ENCODE measurements around the gene TTC38. TPM values are rescaled to one million over a fixed set of nuclear protein-coding genes. Genes with fewer than 3 reads are reported as not detected.

TTC38 gene
- total and polyA plus RNA-seq, 2 donors from 2014 or later = 41.3 to 100 TPM

DNA sequence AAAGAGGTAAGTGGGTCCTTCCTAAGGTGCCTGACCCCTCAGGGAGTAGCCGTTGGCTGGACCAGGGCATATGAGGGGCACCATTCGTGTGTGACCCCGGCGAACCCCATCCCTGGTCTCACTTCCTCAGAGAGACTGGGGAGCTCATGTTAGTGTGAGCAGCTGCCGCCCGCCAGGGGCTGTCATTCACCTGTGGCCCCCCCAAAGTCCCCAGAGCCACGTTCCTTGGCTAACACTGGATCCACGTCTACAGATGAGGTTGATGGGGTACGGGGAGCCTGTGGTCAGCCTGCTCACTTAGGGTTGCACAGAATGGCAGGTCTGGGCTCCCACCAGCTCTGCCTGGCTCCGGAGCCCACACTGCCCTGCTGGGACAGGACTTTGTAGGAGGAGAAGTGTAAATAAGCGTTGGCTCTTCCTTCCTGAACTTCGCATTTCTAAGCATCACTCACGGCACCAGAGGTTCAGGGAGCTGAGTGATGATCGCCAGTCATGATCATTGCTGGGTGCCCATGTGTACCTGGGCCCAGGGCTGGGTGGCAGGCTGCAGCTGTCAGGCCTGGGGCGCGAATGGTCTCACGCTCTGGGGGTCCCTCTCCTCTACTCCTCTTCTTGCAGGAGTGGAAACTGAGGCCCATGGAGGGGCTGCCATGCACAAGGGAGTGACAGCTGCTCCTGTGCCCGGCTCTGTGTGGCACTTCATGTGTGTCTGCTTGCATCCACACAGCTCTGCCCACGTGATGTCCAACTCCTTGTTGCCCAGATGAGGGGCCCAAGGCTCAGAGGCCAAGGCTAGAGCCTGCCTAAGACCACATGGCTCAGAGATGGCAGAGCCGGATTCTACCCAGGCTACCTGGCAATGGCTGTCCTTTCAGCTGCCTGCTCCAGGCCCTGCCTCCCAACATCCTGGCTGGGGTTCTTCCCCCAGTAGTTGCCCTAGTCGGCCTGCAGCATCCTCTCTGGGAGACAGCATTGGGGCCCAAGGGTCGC is 11.1 kb downstream of the TTC38 start:
- DNase-seq (no peak), FAIRE-seq (no peak)
- intact Hi-C loops (cut with DNase I) = no loop called here

DNA sequence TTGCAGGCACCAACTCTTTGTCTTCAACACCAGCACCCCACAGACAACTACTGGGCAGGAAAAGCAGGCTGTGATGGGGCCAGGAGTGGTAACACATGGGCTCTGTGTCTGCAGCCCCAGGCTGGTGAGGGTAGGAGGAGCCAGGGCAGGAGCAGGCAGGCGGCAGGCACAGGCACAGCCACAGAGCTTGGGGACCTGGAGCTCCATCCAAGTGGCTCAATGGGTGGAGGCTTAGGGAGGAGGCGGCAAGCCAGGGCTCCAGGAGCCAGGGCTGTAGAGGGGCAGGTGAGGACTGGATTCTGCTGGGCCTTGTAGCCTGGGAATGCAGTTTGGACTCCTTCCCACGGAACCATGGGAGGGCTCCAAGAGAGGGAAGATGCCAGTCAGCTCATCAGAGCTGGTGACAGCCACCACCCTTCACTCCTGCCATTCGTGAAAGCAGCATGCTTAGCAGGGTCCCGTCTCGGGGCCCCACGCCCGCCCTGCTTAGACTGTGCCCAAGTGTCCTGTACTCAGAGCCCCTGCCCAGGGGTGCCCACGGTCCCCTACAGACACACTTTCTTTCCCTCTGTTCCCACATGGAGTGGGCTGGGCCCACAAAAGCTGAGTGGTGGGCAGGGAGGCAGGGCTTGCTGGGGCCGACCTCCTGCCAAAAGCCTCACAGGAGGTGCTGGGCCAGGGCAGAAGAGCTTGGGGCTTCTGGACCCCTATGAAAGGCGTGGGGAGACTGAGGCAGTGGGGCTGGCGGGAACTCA is 12.4 kb downstream of the TTC38 start:
- no peak for FAIRE-seq
- intact Hi-C loops (cut with DNase I) = no loop called here
- no peak overlapping the region for H3K4me3 ChIP-seq (ENCODE audit: low read length in 3 of 3)

More for the DNA sequence above, 11.1 kb downstream of the TTC38 start:
- H3K9ac ChIP-seq (ENCODE audit: low read length in 3 of 3) = no peak overlapping the region
- H3K27me3 ChIP-seq (ENCODE audit: control insufficient read depth, insufficient read depth, low read length) = no peaks in the 10 kb centered on the region
- no peaks in the 10 kb centered on the region for H3K9me3 ChIP-seq (ENCODE audit: control insufficient read depth in 2 of 3, insufficient read depth in 1 of 3, low read length in 3 of 3)
- TF ChIP-seq, protein P1, sequence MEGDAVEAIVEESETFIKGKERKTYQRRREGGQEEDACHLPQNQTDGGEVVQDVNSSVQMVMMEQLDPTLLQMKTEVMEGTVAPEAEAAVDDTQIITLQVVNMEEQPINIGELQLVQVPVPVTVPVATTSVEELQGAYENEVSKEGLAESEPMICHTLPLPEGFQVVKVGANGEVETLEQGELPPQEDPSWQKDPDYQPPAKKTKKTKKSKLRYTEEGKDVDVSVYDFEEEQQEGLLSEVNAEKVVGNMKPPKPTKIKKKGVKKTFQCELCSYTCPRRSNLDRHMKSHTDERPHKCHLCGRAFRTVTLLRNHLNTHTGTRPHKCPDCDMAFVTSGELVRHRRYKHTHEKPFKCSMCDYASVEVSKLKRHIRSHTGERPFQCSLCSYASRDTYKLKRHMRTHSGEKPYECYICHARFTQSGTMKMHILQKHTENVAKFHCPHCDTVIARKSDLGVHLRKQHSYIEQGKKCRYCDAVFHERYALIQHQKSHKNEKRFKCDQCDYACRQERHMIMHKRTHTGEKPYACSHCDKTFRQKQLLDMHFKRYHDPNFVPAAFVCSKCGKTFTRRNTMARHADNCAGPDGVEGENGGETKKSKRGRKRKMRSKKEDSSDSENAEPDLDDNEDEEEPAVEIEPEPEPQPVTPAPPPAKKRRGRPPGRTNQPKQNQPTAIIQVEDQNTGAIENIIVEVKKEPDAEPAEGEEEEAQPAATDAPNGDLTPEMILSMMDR (IDR thresholded peaks at IDR 0.05; ENCODE audit: borderline replicate concordance, extremely low read depth, insufficient read depth) = no peak
- H3K4me3 ChIP-seq (ENCODE audit: low read length in 3 of 3) = no peak overlapping the region
- H3K4me1 ChIP-seq (ENCODE audit: control insufficient read depth in 2 of 3, insufficient read depth in 2 of 3, low read depth in 1 of 3, low read length in 3 of 3) = peaks cover 0 to 3% (median 0%) of the 10 kb centered on the region in 3 donors
- peaks cover 6 to 84% (median 64%) of the 10 kb centered on the region in 3 donors for H3K36me3 ChIP-seq (ENCODE audit: control insufficient read depth in 2 of 3, insufficient read depth in 3 of 3, low read length in 3 of 3)
- H3K27ac ChIP-seq (ENCODE audit: low read depth in 2 of 2, low read length in 2 of 2) = no peak overlapping the region

DNA sequence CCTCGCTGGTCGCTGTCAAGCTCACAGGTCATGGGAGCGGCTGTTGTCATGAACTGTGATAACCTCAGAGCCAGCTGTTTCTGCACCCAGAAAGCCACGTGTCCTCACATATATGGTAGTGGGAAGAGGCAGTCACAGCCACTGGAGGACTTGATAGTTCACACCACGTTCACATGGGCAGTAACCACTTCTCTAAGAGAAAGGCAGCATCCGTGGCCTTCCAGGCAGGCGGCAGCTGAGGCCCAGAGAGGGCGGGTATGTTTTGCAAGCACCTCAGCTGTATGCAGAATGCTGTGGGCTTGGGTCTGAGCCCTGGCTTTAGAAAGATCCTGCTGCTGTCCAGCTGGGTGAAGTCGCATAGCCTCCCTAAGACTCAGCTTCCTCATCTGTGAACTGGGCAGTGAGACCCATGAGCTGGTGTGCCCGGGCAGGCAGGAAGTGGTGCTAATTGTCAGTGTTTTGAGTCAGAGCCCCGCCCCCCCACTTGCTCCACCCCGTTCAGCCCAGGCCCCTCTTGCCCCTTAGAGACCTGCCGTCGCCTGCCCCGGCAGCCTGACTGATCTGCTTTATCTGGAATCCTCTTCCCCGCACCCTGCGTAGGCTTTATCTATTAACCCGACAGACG is 13.3 kb downstream of the TTC38 start:
- H3K27me3 ChIP-seq (ENCODE audit: control insufficient read depth, insufficient read depth, low read length) = no peaks in the 10 kb centered on the region
- no peaks in the 10 kb centered on the region for H3K9me3 ChIP-seq (ENCODE audit: control insufficient read depth in 2 of 3, insufficient read depth in 1 of 3, low read length in 3 of 3)
- no peak for FAIRE-seq
- H3K4me3 ChIP-seq (ENCODE audit: low read length in 3 of 3) = no peak overlapping the region
- H3K9ac ChIP-seq (ENCODE audit: low read length in 3 of 3) = no peak overlapping the region
- H3K4me1 ChIP-seq (ENCODE audit: control insufficient read depth in 2 of 3, insufficient read depth in 2 of 3, low read depth in 1 of 3, low read length in 3 of 3) = peaks cover 0 to 3% (median 0%) of the 10 kb centered on the region in 3 donors
- TF ChIP-seq, protein P1 (IDR thresholded peaks at IDR 0.05; ENCODE audit: borderline replicate concordance, extremely low read depth, insufficient read depth) = no peak
- intact Hi-C loops (cut with DNase I) = no loop called here
- no peak for DNase-seq
- H3K36me3 ChIP-seq (ENCODE audit: control insufficient read depth in 2 of 3, insufficient read depth in 3 of 3, low read length in 3 of 3) = peaks cover 6 to 82% (median 60%) of the 10 kb centered on the region in 3 donors
- H3K27ac ChIP-seq (ENCODE audit: low read depth in 2 of 2, low read length in 2 of 2) = no peak overlapping the region

More for the DNA sequence above, 12.4 kb downstream of the TTC38 start:
- no peak for DNase-seq
- peaks cover 9 to 86% (median 68%) of the 10 kb centered on the region in 3 donors for H3K36me3 ChIP-seq (ENCODE audit: control insufficient read depth in 2 of 3, insufficient read depth in 3 of 3, low read length in 3 of 3)
- no peak overlapping the region for H3K27ac ChIP-seq (ENCODE audit: low read depth in 2 of 2, low read length in 2 of 2)
- no peaks in the 10 kb centered on the region for H3K9me3 ChIP-seq (ENCODE audit: control insufficient read depth in 2 of 3, insufficient read depth in 1 of 3, low read length in 3 of 3)
- H3K4me1 ChIP-seq (ENCODE audit: control insufficient read depth in 2 of 3, insufficient read depth in 2 of 3, low read depth in 1 of 3, low read length in 3 of 3) = peaks cover 0 to 3% (median 0%) of the 10 kb centered on the region in 3 donors
- TF ChIP-seq, protein P1 (IDR thresholded peaks at IDR 0.05; ENCODE audit: borderline replicate concordance, extremely low read depth, insufficient read depth) = no peak
- H3K9ac ChIP-seq (ENCODE audit: low read length in 3 of 3) = no peak overlapping the region
- H3K27me3 ChIP-seq (ENCODE audit: control insufficient read depth, insufficient read depth, low read length) = no peaks in the 10 kb centered on the region
